Limb (tissue), 2 donors: Measurements from ENCODE around the gene COL4A6.
"Not testable (repeated sequence)": the region's sequence is repeated elsewhere in the genome, so short reads cannot be mapped to it uniquely, and the experiment has no call there.

Source experiments
- DNase-seq, 2 donors: peaks; one replicate each; pipeline ENCODE4 v3.0.0-alpha.2; 2016; ENCODE audit errors: extremely low spot score in 2 of 2

The COL4A6 gene

DNA sequence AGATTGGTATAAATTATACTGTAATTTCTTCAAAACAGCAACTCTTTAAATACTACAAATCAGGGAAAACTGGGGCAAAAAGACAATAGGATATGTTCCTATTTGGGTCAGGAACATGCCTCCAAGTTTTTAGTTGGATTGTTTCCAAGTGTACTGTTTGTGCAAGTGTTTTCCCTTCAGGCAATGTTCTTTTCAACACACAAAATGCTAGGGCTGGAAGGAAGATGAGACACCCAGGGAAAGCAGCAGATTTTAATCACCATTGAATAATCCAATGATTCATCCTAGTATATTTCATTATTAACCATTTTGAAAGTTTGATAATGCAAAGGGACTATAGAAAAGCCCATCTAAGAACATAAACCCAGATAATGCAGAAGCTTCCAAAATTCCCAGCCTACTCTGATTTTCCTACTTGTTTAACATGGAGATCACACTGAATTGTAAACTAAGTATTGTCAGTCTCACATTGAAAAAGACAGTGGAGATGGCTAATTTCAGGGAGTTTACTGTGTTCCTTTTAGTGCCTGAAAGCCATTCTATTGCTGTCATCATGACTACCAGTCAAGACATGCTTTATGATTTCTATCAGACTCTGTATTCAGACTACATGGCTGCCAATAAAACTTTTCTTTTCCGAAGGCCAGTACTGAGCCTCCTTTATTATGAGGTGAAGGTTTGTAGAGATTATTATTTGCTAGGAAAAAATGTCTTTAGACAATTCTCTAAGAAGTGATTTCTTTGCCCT is 38.6 kb downstream of the COL4A6 start:
- no peak for DNase-seq

DNA sequence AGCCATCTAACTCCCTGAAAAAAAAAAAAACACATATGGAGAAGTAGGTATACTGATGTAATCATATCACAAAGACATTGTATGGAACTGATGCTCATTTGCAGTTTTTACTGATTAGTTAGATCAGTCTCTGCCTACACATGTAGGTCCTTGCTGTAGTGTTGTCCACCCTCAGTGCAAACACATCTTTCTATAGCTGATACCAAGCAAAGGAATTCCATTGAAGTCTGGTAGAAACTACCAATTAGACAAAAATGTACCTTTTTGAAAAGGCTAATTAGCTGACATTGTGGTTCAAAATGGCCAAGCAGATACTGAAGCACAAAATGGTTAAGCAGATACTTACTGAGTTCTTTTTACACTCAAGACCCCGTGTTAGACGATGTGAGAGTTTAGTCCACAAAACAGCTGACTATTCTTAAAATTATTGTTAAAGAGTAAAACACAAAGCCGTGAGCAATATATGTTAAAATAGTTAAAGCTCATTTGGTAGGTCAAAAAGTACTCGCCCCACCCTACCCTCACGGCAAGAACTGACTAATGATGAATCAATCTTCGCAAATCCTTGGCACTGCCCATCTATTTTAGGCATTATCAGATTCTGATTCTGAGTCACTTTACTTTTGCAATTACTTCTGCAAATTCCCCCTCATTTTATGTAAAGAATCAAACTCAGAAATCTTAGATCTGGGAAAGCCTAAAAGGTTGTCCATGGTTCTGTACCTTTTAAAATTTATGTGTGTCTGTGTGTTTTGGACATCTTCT is 40.4 kb downstream of the COL4A6 start:
- no peak for DNase-seq

DNA sequence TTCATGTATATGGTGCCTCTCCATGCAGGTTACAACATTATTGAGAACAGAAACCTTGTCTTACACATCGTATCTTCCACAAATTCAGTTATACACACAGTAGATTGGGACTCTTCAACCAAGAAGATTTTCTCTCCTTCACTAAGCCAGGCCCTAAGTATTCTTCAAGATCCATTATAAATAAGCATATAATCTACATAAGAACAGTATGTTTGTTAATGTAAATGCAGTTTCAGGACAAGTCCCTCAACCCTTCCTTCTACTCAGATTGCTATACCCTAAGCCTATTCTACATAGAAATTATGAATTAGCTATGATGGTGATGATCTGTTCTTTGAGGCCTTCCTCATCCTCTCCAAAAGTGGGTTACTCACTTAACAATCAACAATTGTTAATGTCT is 41.2 kb downstream of the COL4A6 start:
- DNase-seq: no peak

DNA sequence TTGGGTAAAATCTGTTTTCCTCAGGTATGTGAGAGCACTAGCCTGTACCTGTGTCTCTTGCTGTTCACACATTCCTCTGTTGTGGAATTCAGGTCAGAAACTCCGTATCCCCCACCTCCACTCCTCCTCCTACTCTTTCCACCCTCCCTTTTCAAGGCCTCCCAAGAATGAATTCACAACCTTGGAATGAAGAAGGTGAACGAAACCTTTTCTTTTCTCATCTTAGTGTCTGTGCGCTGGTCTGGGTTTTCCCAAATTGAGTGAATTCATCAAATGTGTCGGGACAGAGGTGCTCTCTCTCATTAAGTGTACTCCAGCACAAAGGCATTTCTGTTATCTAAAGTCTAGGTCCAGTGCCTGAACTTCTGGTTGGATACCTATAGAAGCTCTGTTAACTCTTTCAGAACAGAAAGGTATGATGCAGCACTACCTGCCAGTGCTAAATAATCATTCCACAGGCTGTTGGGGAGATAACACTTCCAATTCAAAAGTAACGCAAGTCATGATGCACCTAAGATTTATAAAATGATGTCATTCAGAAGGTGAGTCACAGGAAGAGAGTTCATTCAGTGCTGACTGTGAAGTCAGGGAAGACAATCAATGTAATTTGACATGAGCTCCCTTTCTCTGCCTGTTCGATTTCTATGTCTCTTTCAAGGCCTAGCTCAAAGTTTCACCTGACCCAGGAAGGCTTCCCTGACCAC is 41.9 kb downstream of the COL4A6 start:
- no peak for DNase-seq

DNA sequence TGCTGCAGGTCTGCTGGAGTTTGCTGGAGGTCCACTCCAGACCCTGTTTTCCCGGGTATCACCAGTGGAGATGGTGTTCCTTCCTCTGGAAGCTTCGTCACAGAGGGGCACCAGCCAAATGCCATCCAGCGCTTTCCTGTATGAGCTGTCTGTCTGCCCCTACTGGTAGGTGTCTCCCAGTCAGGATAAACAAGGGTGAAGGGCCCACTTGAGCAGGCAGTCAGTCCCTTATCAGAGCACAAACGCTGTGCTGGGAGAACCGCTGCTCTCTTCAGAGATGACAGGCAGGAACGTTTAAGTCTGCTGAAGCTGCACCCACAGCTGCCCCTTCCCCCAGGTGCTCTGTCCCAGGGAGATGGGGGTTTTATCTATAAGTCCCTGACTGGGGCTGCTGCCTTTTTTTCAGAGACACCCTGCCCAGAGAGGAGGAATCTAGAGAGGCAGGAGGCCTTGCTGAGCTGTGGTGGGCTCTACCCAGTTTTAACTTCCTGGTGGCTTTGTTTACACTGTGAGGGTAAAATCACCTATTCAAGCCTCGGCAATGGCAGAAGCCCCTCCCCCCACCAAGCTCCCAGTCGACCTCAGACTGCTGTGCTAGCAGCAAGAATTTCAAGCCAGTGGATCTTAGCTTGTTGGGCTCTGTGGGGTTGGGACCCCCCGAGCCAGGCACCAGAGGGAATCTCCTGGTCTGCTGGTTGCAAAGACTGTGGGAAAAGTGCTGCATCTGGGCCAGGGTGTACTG is 47.1 kb downstream of the COL4A6 start:
- not testable (repeated sequence) for DNase-seq

DNA sequence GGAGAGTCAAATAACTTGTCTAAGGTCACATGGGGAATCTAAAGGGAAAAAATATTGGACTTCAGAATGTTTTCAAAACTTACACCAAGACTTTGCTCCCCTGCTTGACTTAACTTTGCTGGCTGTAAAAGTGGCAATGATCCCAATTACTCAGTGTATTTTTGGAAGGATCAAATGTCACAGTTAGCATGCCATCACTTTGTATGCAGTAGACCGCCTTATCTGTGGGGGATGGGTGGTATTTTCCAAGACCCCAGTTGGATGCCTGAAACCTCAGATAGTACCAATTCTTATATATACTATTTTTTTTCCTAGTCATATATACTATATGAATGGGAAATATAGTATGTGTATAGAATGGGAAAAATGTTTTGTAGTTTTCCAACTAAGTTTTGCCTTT is 53.4 kb downstream of the COL4A6 start:
- no peak for DNase-seq

DNA sequence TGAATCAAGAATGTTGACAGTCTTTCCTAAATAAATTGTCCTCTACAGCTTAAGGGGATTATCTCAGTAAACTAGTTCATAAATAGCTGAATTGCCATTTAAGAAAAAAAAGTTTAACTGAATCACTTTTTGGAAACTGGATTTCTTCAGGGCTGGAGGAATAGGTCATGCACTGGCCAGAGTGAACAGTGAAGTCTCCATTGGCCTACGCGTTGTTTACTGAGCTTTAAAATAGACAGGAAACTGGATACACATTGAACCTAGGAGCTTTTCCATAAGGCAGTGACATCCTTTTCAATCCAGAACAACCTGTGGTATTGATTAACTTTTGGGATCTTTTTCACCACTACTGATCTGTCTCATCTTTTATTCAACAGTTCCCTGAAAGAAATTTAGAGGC is 58.0 kb downstream of the COL4A6 start:
- DNase-seq: no peak

DNA sequence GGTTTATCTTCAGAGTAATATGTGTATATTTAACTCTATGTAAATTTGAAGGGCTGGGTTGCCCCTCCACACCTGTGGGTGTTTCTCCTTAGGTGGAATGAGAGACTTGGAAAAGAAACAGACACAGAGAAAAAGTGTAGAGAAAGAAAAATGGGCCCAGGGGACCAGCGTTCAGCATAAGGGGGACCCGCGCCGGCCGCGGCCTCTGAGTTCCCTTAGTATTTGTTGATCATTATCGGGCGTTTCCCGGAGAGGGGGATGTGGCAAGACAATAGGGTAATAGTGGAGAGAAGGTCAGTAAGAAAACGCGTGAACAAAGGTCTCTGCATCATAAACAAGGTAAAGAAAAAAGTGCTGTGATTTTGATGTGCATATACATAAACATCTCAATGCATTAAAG is 61.4 kb downstream of the COL4A6 start:
- not testable (repeated sequence) for DNase-seq

DNA sequence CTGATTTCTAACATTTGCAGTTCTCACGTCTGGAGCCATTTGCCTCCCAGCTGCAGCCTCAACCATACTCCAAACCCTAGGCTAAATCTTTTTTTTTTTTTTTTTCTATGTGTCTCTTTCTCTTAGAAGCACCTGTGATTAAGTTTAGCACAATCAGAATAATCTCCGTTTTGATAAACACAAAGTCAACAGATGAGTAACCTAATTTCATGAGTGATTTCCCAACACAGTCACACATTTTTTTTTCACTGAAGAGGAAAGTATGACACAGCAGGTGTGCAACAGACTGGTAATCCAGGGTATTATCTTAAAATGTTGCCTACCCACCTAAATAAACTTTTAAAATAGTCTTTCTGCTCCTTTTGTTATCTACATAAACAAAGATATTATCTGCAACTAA is 62.6 kb downstream of the COL4A6 start:
- not testable (repeated sequence) for DNase-seq

DNA sequence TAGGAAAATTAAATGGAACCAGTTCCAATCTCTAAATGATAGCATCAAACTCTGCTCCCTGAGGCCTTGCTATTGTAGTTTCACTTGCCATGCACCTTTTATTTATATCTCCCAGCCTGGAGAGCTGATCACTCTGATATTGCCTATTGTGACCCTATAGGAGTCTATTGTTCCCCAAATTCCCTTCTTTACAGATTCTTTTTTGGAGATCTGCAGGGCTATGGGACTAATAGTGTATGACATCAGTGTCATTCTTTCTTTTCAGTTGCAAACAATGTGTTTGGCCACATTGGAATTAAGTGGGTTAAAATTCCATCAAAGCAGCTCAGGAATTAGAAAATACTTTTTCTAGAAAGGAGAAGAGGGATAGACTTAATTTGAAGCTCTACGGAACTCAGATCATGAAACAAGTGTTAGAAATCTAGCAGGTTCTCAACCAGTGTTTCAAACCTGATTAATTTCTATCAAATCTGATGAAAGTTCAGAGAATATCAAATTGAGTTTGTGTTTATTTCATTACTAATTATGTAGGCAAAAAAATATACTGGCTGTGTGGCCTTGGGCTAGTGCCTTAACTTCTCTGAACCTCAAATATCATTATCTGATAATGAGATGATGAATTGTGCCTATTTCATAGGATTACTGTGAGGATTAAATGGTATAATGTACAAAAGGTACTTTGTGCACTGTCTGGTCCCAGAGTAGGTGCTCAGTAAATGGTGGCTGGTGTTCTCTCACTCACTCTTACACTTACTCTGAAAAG is 71.4 kb downstream of the COL4A6 start:
- DNase-seq: no peak

DNA sequence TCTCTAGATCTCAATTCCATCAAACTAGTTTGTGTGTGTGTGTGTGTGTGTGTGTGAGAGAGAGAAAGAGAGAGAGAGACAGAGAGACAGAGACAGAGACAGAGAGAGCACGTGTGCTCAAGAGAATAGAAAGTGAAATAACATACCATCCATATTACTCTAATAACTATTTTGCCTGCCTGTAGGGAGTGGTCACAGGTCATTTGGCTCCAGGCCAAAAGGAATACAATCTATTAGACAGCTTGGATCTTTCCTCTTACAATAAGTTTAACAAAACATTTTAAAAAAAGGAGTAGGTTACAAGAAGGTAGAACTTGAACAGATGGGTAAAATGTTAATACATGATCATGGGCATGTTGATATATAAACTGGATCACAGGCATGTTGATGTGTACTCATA is 76.2 kb downstream of the COL4A6 start:
- no peak for DNase-seq

DNA sequence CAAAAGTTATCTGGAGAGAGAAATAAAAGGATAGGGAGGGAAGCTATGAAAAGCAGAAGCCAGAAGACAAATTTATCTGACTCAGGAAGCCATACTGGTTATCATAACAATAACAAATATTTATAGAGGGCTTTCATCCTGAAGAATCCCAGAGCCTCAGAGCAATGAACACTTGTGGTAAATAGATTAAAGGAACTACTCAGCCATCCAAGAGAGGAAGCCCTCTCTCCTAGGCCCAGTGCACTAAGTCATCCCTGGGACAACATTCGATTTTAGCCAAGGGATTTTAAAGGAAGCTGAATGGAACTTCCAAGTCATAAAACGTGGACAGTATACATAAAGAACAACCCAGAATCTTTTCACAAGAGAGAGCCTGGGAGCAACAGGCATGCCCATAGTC is 76.9 kb downstream of the COL4A6 start:
- DNase-seq: no peak

DNA sequence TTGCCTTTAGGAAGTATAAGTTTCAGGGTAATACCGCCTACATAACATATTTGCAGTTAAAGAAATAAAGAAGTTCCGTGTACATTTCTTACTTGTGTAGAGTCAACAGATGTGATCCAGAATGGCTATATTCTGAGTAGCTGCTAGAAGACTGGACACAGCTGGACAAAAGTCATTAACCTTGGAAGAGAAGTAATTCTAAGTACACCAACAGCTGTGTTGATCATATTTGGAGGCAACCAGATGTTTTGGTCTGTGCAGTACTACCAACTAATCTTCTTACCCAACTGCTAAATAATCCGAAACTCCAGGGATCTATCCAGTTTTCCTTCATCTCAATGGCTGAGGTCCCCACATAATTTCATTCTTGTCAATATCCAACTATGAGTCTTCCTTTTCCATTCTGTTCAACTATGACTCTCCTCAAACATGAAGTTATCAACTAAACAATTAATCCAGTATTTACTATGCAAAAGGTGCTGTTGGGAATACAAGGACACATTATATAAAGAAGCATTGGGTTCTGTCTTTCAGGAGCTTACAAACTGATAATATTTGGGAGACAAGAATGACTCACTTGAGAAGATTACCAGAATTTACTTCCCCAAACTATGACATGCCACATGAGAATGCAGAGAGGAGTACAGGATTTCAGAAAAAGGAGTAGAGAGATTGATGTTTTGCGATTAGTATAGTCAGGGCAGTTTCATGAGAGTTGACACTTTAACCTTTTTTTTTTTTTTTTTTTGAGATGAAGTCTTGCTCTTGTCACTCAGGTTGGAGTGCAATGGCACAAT is 78.2 kb downstream of the COL4A6 start:
- DNase-seq: no peak

DNA sequence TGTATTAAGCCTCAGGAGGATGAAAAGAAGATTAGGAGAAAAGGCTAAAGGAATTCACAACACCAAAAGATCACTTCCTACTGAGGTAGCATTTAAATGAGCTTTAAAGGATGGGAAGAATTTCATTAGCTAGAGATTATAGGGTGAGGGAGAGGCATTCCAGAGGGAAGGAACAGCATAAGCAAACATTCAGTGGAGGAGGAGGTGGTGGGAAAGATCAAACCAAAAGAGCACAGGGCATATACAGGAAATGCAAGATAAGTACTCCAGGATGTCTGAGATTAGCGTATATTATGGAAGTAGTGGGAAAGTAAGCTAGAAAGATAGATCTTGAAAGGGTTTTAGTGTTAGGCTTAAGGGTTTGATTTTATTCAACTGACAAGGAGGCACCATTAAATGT is 84.8 kb downstream of the COL4A6 start:
- DNase-seq: no peak

DNA sequence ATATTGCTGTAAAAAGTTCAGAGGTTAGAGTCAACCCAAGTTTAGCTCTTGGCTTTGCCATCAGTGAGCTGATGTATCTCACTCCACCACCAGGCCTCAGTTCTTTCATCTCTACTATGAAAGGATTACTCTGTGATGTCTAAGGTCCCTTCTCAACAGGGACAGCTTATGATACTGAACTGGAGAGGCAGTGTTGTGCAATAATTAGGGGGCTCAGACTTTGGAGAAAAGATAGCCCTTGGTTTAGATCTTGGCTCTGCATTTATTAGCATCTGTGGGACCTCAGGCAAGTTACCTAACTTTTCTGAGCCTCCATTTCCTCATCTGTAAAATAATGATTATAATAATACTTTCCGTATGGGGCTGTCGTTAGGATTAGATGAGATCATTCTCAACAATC is 89.0 kb downstream of the COL4A6 start:
- no peak for DNase-seq

DNA sequence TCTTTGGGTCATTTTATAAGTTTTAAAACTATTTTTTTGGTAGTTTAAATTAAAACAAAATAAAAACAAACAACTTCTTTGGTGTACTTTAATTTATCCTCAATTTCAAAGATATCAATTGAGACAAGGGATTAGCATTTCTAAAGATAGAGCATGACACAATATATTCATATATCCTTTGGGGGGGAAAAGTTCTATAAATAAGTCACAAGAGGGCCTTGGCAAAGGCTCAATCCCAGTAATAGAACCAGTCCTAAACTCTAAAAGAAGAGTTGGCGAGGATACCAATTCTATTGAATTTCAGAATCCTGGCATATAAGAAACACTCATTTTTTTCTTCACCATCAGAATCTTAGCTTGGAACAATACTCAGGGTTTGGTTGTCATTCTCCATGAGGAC is 89.7 kb downstream of the COL4A6 start:
- DNase-seq: no peak

DNA sequence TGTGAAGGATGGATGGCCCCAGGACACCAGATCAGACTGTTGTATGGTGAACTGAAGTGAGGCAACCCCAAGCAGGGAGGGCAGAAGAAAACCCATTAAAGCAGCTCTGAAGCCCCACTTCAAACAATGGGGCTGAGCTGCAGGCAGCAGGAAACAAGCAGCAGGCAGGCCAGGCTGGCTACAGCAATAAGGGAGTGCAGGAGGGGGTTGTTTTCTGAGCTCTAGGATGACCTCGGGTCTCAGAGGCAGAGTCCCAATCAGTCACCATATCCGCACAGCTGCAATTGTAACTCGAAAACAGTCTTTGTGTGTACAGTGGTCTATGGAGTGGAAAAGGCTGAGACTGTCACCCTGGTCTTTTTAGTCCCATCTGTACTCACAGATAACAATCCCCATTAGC is 90.4 kb downstream of the COL4A6 start:
- no peak for DNase-seq

DNA sequence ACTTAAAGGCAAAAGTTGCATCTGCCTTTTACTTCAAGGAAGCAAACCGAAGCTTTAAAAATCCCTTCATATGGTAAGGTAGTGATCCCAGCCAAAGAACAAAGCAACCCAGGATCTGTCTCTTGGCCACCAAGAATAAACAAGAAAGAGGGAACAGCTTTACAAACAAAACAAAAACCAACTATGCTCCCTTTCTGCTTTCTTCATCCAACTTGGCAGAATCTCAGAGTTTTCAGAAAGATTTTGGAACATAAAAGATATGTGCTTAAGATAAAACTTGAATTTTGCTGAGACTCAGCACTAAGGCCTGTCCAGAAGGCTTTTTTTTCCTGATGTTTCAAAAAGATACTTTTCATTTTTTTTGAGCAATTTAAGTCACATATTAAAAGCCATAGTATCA is 94.0 kb downstream of the COL4A6 start:
- DNase-seq: no peak

DNA sequence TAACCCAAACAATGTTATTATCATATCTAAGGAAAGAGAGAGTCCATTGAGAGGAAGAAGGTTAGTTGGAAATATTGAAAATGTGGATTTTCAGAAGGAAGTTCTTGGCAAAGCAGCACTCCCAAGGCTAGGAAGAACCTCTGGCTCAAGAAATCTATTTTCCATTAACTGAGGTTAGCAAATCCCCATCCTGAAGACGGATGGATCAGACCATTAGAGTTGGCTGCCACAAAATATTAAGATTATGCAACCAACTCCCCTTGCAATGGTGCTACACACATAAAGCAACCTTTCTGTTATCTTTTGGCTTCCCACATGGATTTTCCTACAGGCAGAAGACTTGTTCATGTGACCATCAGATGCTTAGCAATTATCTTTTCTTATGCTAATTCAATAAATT is 96.3 kb downstream of the COL4A6 start:
- no peak for DNase-seq

DNA sequence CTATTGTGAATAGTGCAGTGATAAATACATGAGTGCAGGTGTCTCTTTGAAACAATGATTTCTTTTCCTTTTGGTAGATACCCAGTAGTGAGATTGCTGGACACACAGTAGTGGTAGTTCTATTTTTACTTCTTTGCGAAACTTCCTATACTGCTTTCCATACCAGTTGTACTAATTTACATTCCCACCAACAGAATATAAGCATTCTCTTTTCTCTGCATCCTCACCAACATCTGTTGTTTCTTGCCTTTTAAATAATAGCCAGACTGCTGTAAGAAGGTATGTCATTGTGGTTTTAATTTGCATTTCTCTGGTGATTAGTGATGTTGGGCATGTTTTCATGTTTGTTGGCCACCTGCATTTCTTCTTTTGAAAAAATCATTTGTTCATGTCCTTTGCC is 105.9 kb downstream of the COL4A6 start:
- DNase-seq: no peak
